GM12878 (cell line): Measurements from ENCODE around the gene NIN. TPM values are rescaled to one million over a fixed set of nuclear protein-coding genes. Genes with fewer than 3 reads are reported as not detected.

Experiments
- CBX3 ChIP-seq: fragments of 200-600 bp; sonication (generic); IDR thresholded peaks from 2 replicates; pipeline ENCODE4 v1.6.1; 2016; ENCODE audit warnings: low read depth, borderline replicate concordance
- CEBPB ChIP-seq, 2 experiments: fragments of 150-350 bp in 1 of 2; IDR thresholded peaks; 2 replicates each; pipeline ENCODE4 v1.6.1; 2012 to 2014; ENCODE audit warnings: low read depth in 2 of 2, low read length in 2 of 2, borderline replicate concordance in 1 of 2, inconsistent platforms in 1 of 2
- CEBPZ ChIP-seq: fragments of 150-350 bp; IDR thresholded peaks from 2 replicates; pipeline ENCODE4 v1.6.1; 2016; ENCODE audit warnings: low read depth, low read length
- CREM ChIP-seq: IDR thresholded peaks from 2 replicates; pipeline ENCODE4 v1.6.1; 2014; ENCODE audit warnings: antibody characterized with exemption, low read depth
- E2F4 ChIP-seq: IDR thresholded peaks from 2 replicates; pipeline ENCODE4 v1.6.1; 2012; ENCODE audit warnings: low read depth, low read length, improper control_type of control experiment
- ESRRA ChIP-seq: IDR thresholded peaks from 2 replicates; pipeline ENCODE4 v1.6.1; 2012; ENCODE audit warnings: mild to moderate bottlenecking, low read length, improper control_type of control experiment
- MTA2 ChIP-seq: fragments of 450-650 bp; IDR thresholded peaks from 2 replicates; pipeline ENCODE4 v1.6.1; 2016; ENCODE audit warnings: low read depth, mild to moderate bottlenecking, moderate library complexity
- MYC ChIP-seq: IDR thresholded peaks from 2 replicates; pipeline ENCODE4 v1.6.1; 2011; ENCODE audit warnings: mild to moderate bottlenecking, low read length, moderate library complexity, inconsistent platforms; ENCODE audit not compliant: insufficient read depth, insufficient replicate concordance, insufficient read length, severe bottlenecking
- NFIC ChIP-seq: IDR thresholded peaks from 2 replicates; pipeline ENCODE4 v1.6.1; 2012; ENCODE audit warnings: low read depth, mild to moderate bottlenecking, inconsistent platforms, low read length, moderate library complexity
- POLR2AphosphoS5 ChIP-seq: IDR thresholded peaks from 2 replicates; pipeline ENCODE4 v1.6.1; 2011; ENCODE audit warnings: mild to moderate bottlenecking, low read length, inconsistent platforms
- ZNF24 ChIP-seq: fragments of 450-650 bp; IDR thresholded peaks from 2 replicates; pipeline ENCODE4 v1.6.1; 2017; ENCODE audit warnings: antibody characterized with exemption, mild to moderate bottlenecking
- ZNF687 ChIP-seq: fragments of 450-650 bp; IDR thresholded peaks from 2 replicates; pipeline ENCODE4 v1.6.1; 2017; ENCODE audit warnings: mild to moderate bottlenecking, moderate library complexity
- polyA plus RNA-seq, 11 experiments: library from polyadenylated mRNA; depleted of rRNA in 4 of 11; unstranded in 6 of 11; stranded (reverse) in 5 of 11; fragments of >200 nt; fragmentation: Nextera tagmentation in 4 of 11; fragmentation: Illumina TruSeq in 1 of 11; extraction: Ambion mirVana in 4 of 11; extraction: Trizol in 1 of 11; gene quantifications; 1 replicate in 1 of 11; 2 replicates in 10 of 11; pipeline versions ENCODE4 v1.2.1 to v1.2.3, GENCODE V29; 2011 to 2016; ENCODE audit warnings: inconsistent platforms in 2 of 11, missing spikeins in 2 of 11, low read depth in 1 of 11
- total RNA-seq, 4 experiments: library from RNA; depleted of rRNA in 3 of 4; stranded (reverse); fragments of >200 nt in 3 of 4; fragmentation: Illumina TruSeq in 1 of 4; extraction: Trizol in 1 of 4; gene quantifications; 2 replicates each; pipeline versions ENCODE4 v1.2.1 to v1.2.3, GENCODE V29; 2013 to 2021

The NIN gene
- total and polyA plus RNA-seq, 10 of the 15 experiments (the other 5 are each of a cell fraction or from before 2014, with no cell fraction given) = 16.2 to 135 (median 70.3) TPM

GRCh38 chr14:50778721-50779483 is 52.1 kb downstream of the NIN start (continued):
- no peak for TF ChIP-seq ZNF687
- TF ChIP-seq MYC = no peak
- TF ChIP-seq MTA2 = no peak
- TF ChIP-seq CREM = no peak
- no peak for TF ChIP-seq ESRRA
- TF ChIP-seq ZNF24 = no peak
- no peak for TF ChIP-seq POLR2AphosphoS5
- TF ChIP-seq CEBPB (IDR thresholded peaks at IDR 0.05; ENCODE audit: borderline replicate concordance in 1 of 2, low read depth in 2 of 2, low read length in 2 of 2) = no peak
- no peak for TF ChIP-seq NFIC
- no peak for TF ChIP-seq E2F4
- TF ChIP-seq CEBPZ = no peak
- no peak for TF ChIP-seq CBX3
